ENCODE measurements around the gene MAPK6.
A peak's percentile ranks its signal among the peaks of the same experiment; 100 is the strongest.

MAPK6 gene

GRCh38 chr15:52019394-52020220, 588 bp downstream of the MAPK6 start:
- Mint-ChIP-seq H3K27me3 (peaks cover 0 to 8% of the 10 kb centered on the region in 2 donors), H3K36me3 (peaks cover 2 to 3% of the 10 kb centered on the region in 2 donors), H3K4me1 (peaks cover 24 to 47% of the 10 kb centered on the region in 2 donors), H3K4me3 (peak overlapping the region; percentile 98 to 99), H3K9me3 (no peaks in the 10 kb centered on the region), H3K27ac (peak overlapping the region; percentile 100)
- DNase-seq (peak; percentile 63), ATAC-seq (replicated peaks) (peak; percentile 72 to 75)

- Mint-ChIP-seq H3K9me3 (no peaks in the 10 kb centered on the region), H3K4me3 (peak overlapping the region; percentile 91 to 93), H3K27me3 (peaks cover 0 to 8% of the 10 kb centered on the region in 2 donors), H3K36me3 (peaks cover 2 to 3% of the 10 kb centered on the region in 2 donors), H3K4me1 (peaks cover 24 to 47% of the 10 kb centered on the region in 2 donors), H3K27ac (peak overlapping the region; percentile 97)
- no peak for DNase-seq
- ATAC-seq (replicated peaks), result peak in 1 of 2 donors; percentile 4
Measured at GRCh38 chr15:52020221-52021085, 1.4 kb downstream of the MAPK6 start.

GRCh38 chr15:52021128-52021671, 2.2 kb downstream of the MAPK6 start:
- Mint-ChIP-seq H3K36me3 (peaks cover 2 to 3% of the 10 kb centered on the region in 2 donors), H3K4me1 (peaks cover 25 to 51% of the 10 kb centered on the region in 2 donors), H3K27me3 (peaks cover 0 to 8% of the 10 kb centered on the region in 2 donors), H3K9me3 (no peaks in the 10 kb centered on the region), H3K27ac (no peak overlapping the region), H3K4me3 (peak overlapping the region; percentile 65 to 93)
- DNase-seq, result peak; percentile 31
- ATAC-seq (replicated peaks), result peak; percentile 32 to 38

GRCh38 chr15:52021892-52022540, 3.0 kb downstream of the MAPK6 start:
- Mint-ChIP-seq H3K4me1 (peaks cover 29 to 57% of the 10 kb centered on the region in 2 donors), H3K27me3 (peaks cover 0 to 6% of the 10 kb centered on the region in 2 donors), H3K4me3 (no peak overlapping the region), H3K9me3 (no peaks in the 10 kb centered on the region), H3K36me3 (peaks cover 2 to 3% of the 10 kb centered on the region in 2 donors), H3K27ac (no peak overlapping the region)
- no peak for ATAC-seq (replicated peaks)
- no peak for DNase-seq

- H3K4me1 Mint-ChIP-seq, result peaks cover 29 to 54% of the 10 kb centered on the region in 2 donors
- no peaks in the 10 kb centered on the region for H3K27me3 Mint-ChIP-seq
- H3K27ac Mint-ChIP-seq, result no peak overlapping the region
- ATAC-seq (replicated peaks), result no peak
- no peak for DNase-seq
- H3K36me3 Mint-ChIP-seq, result peaks cover 2 to 6% of the 10 kb centered on the region in 2 donors
- H3K4me3 Mint-ChIP-seq, result no peak overlapping the region
- H3K9me3 Mint-ChIP-seq, result no peaks in the 10 kb centered on the region
Measured at GRCh38 chr15:52023169-52023922, 4.3 kb downstream of the MAPK6 start.

GRCh38 chr15:52028431-52029093, 9.5 kb downstream of the MAPK6 start:
- peaks cover 18 to 29% of the 10 kb centered on the region in 2 donors for H3K36me3 Mint-ChIP-seq
- no peaks in the 10 kb centered on the region for H3K27me3 Mint-ChIP-seq
- no peaks in the 10 kb centered on the region for H3K9me3 Mint-ChIP-seq
- no peak overlapping the region for H3K4me3 Mint-ChIP-seq
- DNase-seq (no peak), ATAC-seq (replicated peaks) (peak in 1 of 2 donors; percentile 25)
- H3K27ac Mint-ChIP-seq, result no peak overlapping the region
- peaks cover 19 to 31% of the 10 kb centered on the region in 2 donors for H3K4me1 Mint-ChIP-seq

GRCh38 chr15:52030010-52030409, 11.0 kb downstream of the MAPK6 start:
- DNase-seq (no peak), ATAC-seq (replicated peaks) (no peak)
- H3K27me3 Mint-ChIP-seq, result no peaks in the 10 kb centered on the region
- no peak overlapping the region for H3K4me3 Mint-ChIP-seq
- peaks cover 32 to 43% of the 10 kb centered on the region in 2 donors for H3K36me3 Mint-ChIP-seq
- H3K4me1 Mint-ChIP-seq, result peaks cover 23 to 35% of the 10 kb centered on the region in 2 donors
- peaks cover 4 to 6% of the 10 kb centered on the region in 2 donors for H3K9me3 Mint-ChIP-seq
- H3K27ac Mint-ChIP-seq, result no peak overlapping the region

GRCh38 chr15:52031556-52031955, 12.5 kb downstream of the MAPK6 start:
- H3K4me1 Mint-ChIP-seq, result peaks cover 22 to 32% of the 10 kb centered on the region in 2 donors
- no peak overlapping the region for H3K4me3 Mint-ChIP-seq
- peaks cover 33 to 46% of the 10 kb centered on the region in 2 donors for H3K36me3 Mint-ChIP-seq
- DNase-seq (no peak), ATAC-seq (replicated peaks) (no peak)
- H3K27me3 Mint-ChIP-seq, result no peaks in the 10 kb centered on the region
- no peak overlapping the region for H3K27ac Mint-ChIP-seq
- peaks cover 4 to 6% of the 10 kb centered on the region in 2 donors for H3K9me3 Mint-ChIP-seq

- Mint-ChIP-seq H3K36me3 (peaks cover 32 to 46% of the 10 kb centered on the region in 2 donors), H3K4me1 (peaks cover 26 to 59% of the 10 kb centered on the region in 2 donors), H3K27me3 (no peaks in the 10 kb centered on the region), H3K27ac (no peak overlapping the region), H3K4me3 (no peak overlapping the region), H3K9me3 (peaks cover 4 to 6% of the 10 kb centered on the region in 2 donors)
- no peak for DNase-seq
- no peak for ATAC-seq (replicated peaks)
Measured at GRCh38 chr15:52037889-52038505, 19.0 kb downstream of the MAPK6 start.

- Mint-ChIP-seq H3K27ac (no peak overlapping the region), H3K27me3 (no peaks in the 10 kb centered on the region), H3K4me3 (no peak overlapping the region), H3K9me3 (no peaks in the 10 kb centered on the region), H3K4me1 (peaks cover 21 to 57% of the 10 kb centered on the region in 2 donors), H3K36me3 (peaks cover 13 to 26% of the 10 kb centered on the region in 2 donors)
- no peak for DNase-seq
- ATAC-seq (replicated peaks), result no peak
Measured at GRCh38 chr15:52039925-52040781, 21.1 kb downstream of the MAPK6 start.

GRCh38 chr15:52042051-52042851, 23.2 kb downstream of the MAPK6 start:
- no peaks in the 10 kb centered on the region for H3K27me3 Mint-ChIP-seq
- ATAC-seq (replicated peaks) (no peak), DNase-seq (no peak)
- no peaks in the 10 kb centered on the region for H3K9me3 Mint-ChIP-seq
- peaks cover 13 to 31% of the 10 kb centered on the region in 2 donors for H3K36me3 Mint-ChIP-seq
- no peak overlapping the region for H3K27ac Mint-ChIP-seq
- H3K4me1 Mint-ChIP-seq, result peaks cover 20 to 68% of the 10 kb centered on the region in 2 donors
- H3K4me3 Mint-ChIP-seq, result no peak overlapping the region
